Fibroblast of pulmonary artery (primary cell): Measurements from ENCODE around the gene KLF9.
A peak's percentile ranks its signal among the peaks of the same experiment; 100 is the strongest.

Source experiments
- DNase-seq: peaks from one replicate; pipeline ENCODE4 v3.0.0-alpha.2; 2010; ENCODE audit warnings: low read depth
- H3K4me3 ChIP-seq: replicated peaks from 2 replicates; pipeline ENCODE4 v1.5.1; 2011; ENCODE audit warnings: low read depth, mild to moderate bottlenecking, control low read depth, low read length, moderate library complexity
- CTCF ChIP-seq: IDR thresholded peaks from 2 replicates; pipeline ENCODE4 v1.5.1; 2011; ENCODE audit warnings: mild to moderate bottlenecking, control low read depth, low read length, inconsistent platforms; ENCODE audit errors: missing control alignments

KLF9 gene

GRCh38 chr9:70411121-70411929 lies 3.1 kb downstream of the KLF9 start:
- peak overlapping the region; percentile 85 for H3K4me3 ChIP-seq
- TF ChIP-seq CTCF, result no peak
- peak; percentile 81 for DNase-seq

GRCh38 chr9:70410368-70410767 lies 4.1 kb downstream of the KLF9 start:
- H3K4me3 ChIP-seq, result peak overlapping the region; percentile 85
- TF ChIP-seq CTCF, result no peak
- peak; percentile 65 for DNase-seq

- no peak for TF ChIP-seq CTCF
- peak overlapping the region; percentile 85 for H3K4me3 ChIP-seq
- DNase-seq, result no peak
These were observed 4.7 kb downstream of the KLF9 start for GRCh38 chr9:70409800-70410199.

GRCh38 chr9:70409280-70409679 lies 5.2 kb downstream of the KLF9 start:
- peak overlapping the region; percentile 85 for H3K4me3 ChIP-seq
- TF ChIP-seq CTCF, result no peak
- peak; percentile 57 for DNase-seq

- H3K4me3 ChIP-seq, result peak overlapping the region; percentile 18
- DNase-seq, result peak; percentile 55
- no peak for TF ChIP-seq CTCF
These were observed 5.9 kb downstream of the KLF9 start for GRCh38 chr9:70408393-70409040.

- no peak for TF ChIP-seq CTCF
- DNase-seq, result peak; percentile 98
- H3K4me3 ChIP-seq, result peak overlapping the region; percentile 41
These were observed 7.4 kb downstream of the KLF9 start for GRCh38 chr9:70407081-70407503.
